IMR-90 (cell line): ENCODE measurements around the gene CNTN4. TPM values are rescaled to one million over a fixed set of nuclear protein-coding genes. Genes with fewer than 3 reads are reported as not detected.

Source experiments
- ATAC-seq: fragments of 200-7000 bp; cut with Tn5 transposase; 2 replicates; pipeline ENCODE4 v1.9.1; 2020; ENCODE audit warnings: low read depth, mild to moderate bottlenecking, moderate library complexity
- BruUV-seq: library from RNA; stranded (reverse); fragments of 400-500 nt; replicated peaks from 2 replicates; lab custom pipeline; 2021; lab: Mats Ljungman, UMichigan
- CTCF ChIA-PET: fragments of 300-600 bp; formaldehyde crosslinking; extraction: SDS; loops from one replicate; lab custom pipeline; 2021; ENCODE audit warnings: antibody characterized with exemption; lab: Yijun Ruan, JAX
- POLR2A ChIA-PET: fragments of 300-600 bp; sonication (Branson Sonifier 250); formaldehyde crosslinking; loops from one replicate; lab custom pipeline; 2022; ENCODE audit warnings: antibody characterized with exemption; ENCODE audit not compliant: unreplicated experiment; lab: Charles Lee
- DNase-seq: peaks from one replicate; pipeline ENCODE4 v3.0.0; 2013
- H2AFZ ChIP-seq: replicated peaks from 2 replicates; pipeline ENCODE3; 2013; ENCODE audit warnings: low read length, mild to moderate bottlenecking; ENCODE audit not compliant: poor library complexity
- H2AK5ac ChIP-seq: 2 replicates; pipeline ENCODE4 v1.6.1; 2013; ENCODE audit warnings: low read depth, low read length, inconsistent platforms
- H2AK9ac ChIP-seq: replicated peaks from 2 replicates; pipeline ENCODE3; 2013; ENCODE audit warnings: mild to moderate bottlenecking, low read depth, low read length, moderate library complexity; ENCODE audit not compliant: poor library complexity
- H2BK120ac ChIP-seq: 2 replicates; pipeline ENCODE4 v1.6.1; 2013; ENCODE audit warnings: low read depth, low read length, inconsistent platforms
- H2BK15ac ChIP-seq: 3 replicates; pipeline ENCODE4 v1.6.1; 2013; ENCODE audit warnings: low read depth, low read length, inconsistent platforms
- H2BK20ac ChIP-seq: 2 replicates; pipeline ENCODE4 v1.6.1; 2013; ENCODE audit warnings: low read depth, mild to moderate bottlenecking, inconsistent platforms, low read length, moderate library complexity
- H2BK5ac ChIP-seq: 2 replicates; pipeline ENCODE4 v1.6.1; 2013; ENCODE audit warnings: mild to moderate bottlenecking, low read depth, low read length, inconsistent platforms; ENCODE audit not compliant: poor library complexity, severe bottlenecking
- H3K14ac ChIP-seq: replicated peaks from 2 replicates; pipeline ENCODE4 v1.6.1; 2013; ENCODE audit warnings: low read depth, low read length, inconsistent platforms
- H3K18ac ChIP-seq: 2 replicates; pipeline ENCODE4 v1.6.1; 2013; ENCODE audit warnings: low read depth, low read length, control low read depth
- H3K23ac ChIP-seq: 2 replicates; pipeline ENCODE4 v1.6.1; 2013; ENCODE audit warnings: low read depth, low read length, inconsistent platforms
- H3K27ac ChIP-seq: 2 replicates; pipeline ENCODE4 v1.5.1; 2013; ENCODE audit warnings: mild to moderate bottlenecking, control low read depth, low read length; ENCODE audit not compliant: insufficient read depth
- H3K27me3 ChIP-seq: 2 replicates; pipeline ENCODE4 v1.6.1; 2013; ENCODE audit warnings: low read length; ENCODE audit not compliant: control insufficient read depth, insufficient read depth
- H3K36me3 ChIP-seq: 2 replicates; pipeline ENCODE4 v1.6.1; 2013; ENCODE audit warnings: low read length, mixed read lengths; ENCODE audit not compliant: control insufficient read depth, insufficient read depth
- H3K4ac ChIP-seq: 2 replicates; pipeline ENCODE4 v1.6.1; 2013; ENCODE audit warnings: low read depth, low read length, inconsistent platforms
- H3K4me1 ChIP-seq: 2 replicates; pipeline ENCODE4 v1.6.1; 2013; ENCODE audit warnings: low read length, mixed read lengths; ENCODE audit not compliant: control insufficient read depth, insufficient read depth
- H3K4me2 ChIP-seq: 2 replicates; pipeline ENCODE4 v1.6.1; 2013; ENCODE audit warnings: low read depth, mild to moderate bottlenecking, control low read depth, low read length, moderate library complexity
- H3K4me3 ChIP-seq: 2 replicates; pipeline ENCODE4 v1.5.1; 2013; ENCODE audit warnings: low read depth, mild to moderate bottlenecking, control low read depth, low read length, moderate library complexity; ENCODE audit not compliant: insufficient read depth
- H3K56ac ChIP-seq: 2 replicates; pipeline ENCODE4 v1.6.1; 2013; ENCODE audit warnings: low read length, inconsistent platforms; ENCODE audit not compliant: insufficient read depth; ENCODE audit errors: extremely low read depth
- H3K79me1 ChIP-seq, 2 experiments: 2 replicates each; pipeline ENCODE4 v1.6.1; 2013; ENCODE audit warnings: low read length in 2 of 2, inconsistent platforms in 1 of 2, low read depth in 1 of 2
- H3K9ac ChIP-seq: 2 replicates; pipeline ENCODE4 v1.6.1; 2013; ENCODE audit warnings: low read depth, low read length, control low read depth
- H3K9me1 ChIP-seq: 2 replicates; pipeline ENCODE4 v1.6.1; 2013; ENCODE audit warnings: low read length, inconsistent platforms; ENCODE audit not compliant: insufficient read depth
- H3K9me3 ChIP-seq: 2 replicates; pipeline ENCODE4 v1.6.1; 2013; ENCODE audit warnings: low read length; ENCODE audit not compliant: control insufficient read depth, insufficient read depth
- H4K20me1 ChIP-seq: 2 replicates; pipeline ENCODE4 v1.6.1; 2013; ENCODE audit warnings: low read length, inconsistent platforms; ENCODE audit not compliant: insufficient read depth
- H4K5ac ChIP-seq: 2 replicates; pipeline ENCODE4 v1.6.1; 2013; ENCODE audit warnings: mild to moderate bottlenecking, low read depth, low read length, control low read depth
- H4K8ac ChIP-seq, 2 experiments: 2 replicates each; pipeline ENCODE4 v1.6.1; 2013; ENCODE audit warnings: low read depth in 2 of 2, low read length in 2 of 2, control low read depth in 1 of 2, inconsistent platforms in 1 of 2
- H4K91ac ChIP-seq: 2 replicates; pipeline ENCODE4 v1.6.1; 2013; ENCODE audit warnings: low read depth, low read length, inconsistent platforms; ENCODE audit not compliant: insufficient read depth
- CEBPB ChIP-seq: IDR thresholded peaks from 2 replicates; pipeline ENCODE4 v1.6.1; 2012; ENCODE audit warnings: low read depth, low read length, improper control_type of control experiment
- RFX5 ChIP-seq: IDR thresholded peaks from 2 replicates; pipeline ENCODE4 v1.8.0; 2012; ENCODE audit warnings: low read depth, mild to moderate bottlenecking, low read length, moderate library complexity
- WGBS, 2 experiments: methylation state at CpG; one replicate each; pipeline versions ENCODE4 v1.1.5 to v1.1.7; 2013; ENCODE audit warnings: missing lambda C conversion rate in 2 of 2; ENCODE audit not compliant: insufficient read length in 1 of 2; ENCODE audit errors: extremely low coverage in 2 of 2; 5-methylcytosine and 5-hydroxymethylcytosine counted together
- dilution Hi-C: fragments of 300-500 bp; cut with HindIII; formaldehyde crosslinking; loops from one replicate; pipeline ENCODE4 v1.14.3; 2018; ENCODE audit warnings: low sequenced_read_pairs; ENCODE audit not compliant: unreplicated experiment
- in situ Hi-C: fragments of 300-500 bp; cut with MboI; formaldehyde crosslinking; loops from 3 replicates; pipeline ENCODE4 v1.14.3; 2019; ENCODE audit warnings: low sequenced_read_pairs, inconsistent platforms, mixed read lengths
- intact Hi-C: fragments of 100-400 bp; cut with micrococcal nuclease; formaldehyde crosslinking; loops from 2 replicates; pipeline ENCODE4 v1.10.0; 2022
- polyA plus RNA-seq, 3 experiments: library from polyadenylated mRNA; depleted of rRNA; stranded (reverse); fragments of >200 nt; gene quantifications; 2 replicates each; pipeline ENCODE4 v1.2.3, GENCODE V29; 2012; ENCODE audit warnings: low replicate concordance in 1 of 3
- total RNA-seq: library from RNA; depleted of rRNA; stranded (reverse); fragments of >200 nt; gene quantifications from 2 replicates; pipeline ENCODE4 v1.2.3, GENCODE V29; 2012

Gene CNTN4
- total and polyA plus RNA-seq, 2 of the 4 experiments (the other 2 are of a cell fraction) = under 0.01 TPM; not detected in 1

GRCh38 chr3:2888592-2888991 lies 789.9 kb downstream of the CNTN4 start:
- H2BK20ac ChIP-seq = no peak overlapping the region
- DNase-seq = no peak
- H3K4ac ChIP-seq = no peak overlapping the region
- H3K36me3 ChIP-seq = no peaks in the 10 kb centered on the region
- no peak overlapping the region for H3K56ac ChIP-seq
- H2AK9ac ChIP-seq = no peak overlapping the region
- no peak overlapping the region for H4K8ac ChIP-seq
- no peak overlapping the region for H3K14ac ChIP-seq
- H3K9me1 ChIP-seq = no peaks in the 10 kb centered on the region
- peaks cover 9% of the 10 kb centered on the region for H3K9me3 ChIP-seq
- TF ChIP-seq RFX5 (no peak), CEBPB (no peak)
- no CpG with 5 or more reads among the region's 2 CpGs for WGBS, 2 experiments
- H2BK5ac ChIP-seq = no peak overlapping the region
- H2BK15ac ChIP-seq = no peak overlapping the region
- H2AK5ac ChIP-seq = no peak overlapping the region
- H4K91ac ChIP-seq = no peak overlapping the region
- no peaks in the 10 kb centered on the region for H3K79me1 ChIP-seq
- no peaks in the 10 kb centered on the region for H3K4me1 ChIP-seq
- dilution Hi-C loops = no loop called here
- H3K27me3 ChIP-seq = no peaks in the 10 kb centered on the region
- H3K9ac ChIP-seq = no peak overlapping the region
- H3K23ac ChIP-seq = no peak overlapping the region
- intact Hi-C loops = no loop called here
- H4K20me1 ChIP-seq = no peaks in the 10 kb centered on the region
- no peak overlapping the region for H4K5ac ChIP-seq
- no peak overlapping the region for H2BK120ac ChIP-seq
- H3K4me2 ChIP-seq = no peak overlapping the region
- no peak overlapping the region for H2AFZ ChIP-seq
- ChIA-PET POLR2A (no interaction called here), CTCF (no interaction called here)
- H3K27ac ChIP-seq = no peak overlapping the region
- H3K4me3 ChIP-seq = no peak overlapping the region
- in situ Hi-C loops = no loop called here
- H3K18ac ChIP-seq = no peak overlapping the region
- BruUV-seq = no TSS peak
- no peak for ATAC-seq
